ENCODE data around the gene CCDC3.

DNA sequence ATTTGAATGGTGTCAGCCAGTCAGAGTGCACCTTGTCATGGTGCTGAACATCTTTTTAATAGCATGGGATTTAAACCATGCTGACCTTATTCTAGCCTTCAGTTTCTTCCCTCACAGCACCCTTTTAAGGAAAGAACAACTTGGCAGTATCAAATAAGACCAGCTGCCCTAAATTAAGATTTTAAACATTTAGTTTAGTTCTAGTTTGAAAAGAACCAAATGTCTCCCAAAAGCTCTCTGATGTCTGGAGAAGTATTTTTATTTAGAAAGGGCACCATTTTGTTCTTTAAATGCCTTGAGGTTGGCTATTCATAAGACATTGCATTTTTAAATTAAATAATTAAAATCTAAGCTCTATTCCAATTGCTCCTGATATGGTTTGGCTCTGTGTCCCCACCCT is 121.1 kb downstream of the CCDC3 start:
- TF ChIP-seq FOXM1 (IDR thresholded peaks at IDR 0.05; ENCODE audit: borderline replicate concordance, low read depth) (no peak), RAD21 (IDR thresholded peaks at IDR 0.05; ENCODE audit: low read depth) (no peak), TCF12 (IDR thresholded peaks at IDR 0.05; ENCODE audit: low read depth) (no peak), EP300 (IDR thresholded peaks at IDR 0.05; ENCODE audit: borderline replicate concordance) (no peak), EGR1 (IDR thresholded peaks at IDR 0.05) (no peak), TAF1 (IDR thresholded peaks at IDR 0.05; ENCODE audit: low read depth) (no peak), CEBPB (IDR thresholded peaks at IDR 0.05) (no peak), TEAD4 (IDR thresholded peaks at IDR 0.05) (no peak), YY1 (IDR thresholded peaks at IDR 0.05; ENCODE audit: low read depth) (no peak)

Data from Ishikawa (cell line).